ENCODE measurements around the gene HDAC9. TPM values are rescaled to one million over a fixed set of nuclear protein-coding genes. Genes with fewer than 3 reads are reported as not detected.

Gene HDAC9
- total and polyA plus RNA-seq, 8 donors: 1.3 to 12.3 (median 3.5) TPM

DNA sequence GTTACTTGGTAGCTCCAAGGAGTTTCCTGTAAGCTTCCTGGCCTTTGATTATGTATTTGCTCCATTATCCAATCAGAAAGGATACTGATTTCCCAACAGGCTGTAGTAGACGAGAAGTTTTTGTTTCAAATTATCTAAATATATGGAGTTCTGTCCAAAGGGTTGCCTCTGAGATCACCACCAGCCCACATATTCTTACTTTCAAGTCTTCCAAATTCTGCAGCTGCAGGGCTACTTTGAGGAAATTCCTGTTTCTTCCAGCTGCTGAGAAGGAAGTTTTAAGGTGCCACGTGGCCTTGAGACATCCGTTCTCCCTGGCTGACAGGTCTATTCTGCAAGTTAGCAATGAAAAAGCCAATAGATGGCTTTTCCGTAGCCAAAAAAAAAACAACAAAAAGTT lies 335.9 kb downstream of the HDAC9 start:
- Histone ChIP-seq H3K27ac (no peak overlapping the region), H3K4me3 (no peak overlapping the region), H3K9me3 (no peaks in the 10 kb centered on the region), H3K36me3 (no peaks in the 10 kb centered on the region), H3K27me3 (no peaks in the 10 kb centered on the region), H3K4me1 (no peaks in the 10 kb centered on the region)
- WGBS, 2 donors: 30 to 45% methylated on average over 4 of the region's 4 CpGs
- ATAC-seq (no peak), FAIRE-seq (no peak), DNase-seq (no peak)
- intact Hi-C loops (cut with DNase I): no loop called here
- TF ChIP-seq, protein P1, sequence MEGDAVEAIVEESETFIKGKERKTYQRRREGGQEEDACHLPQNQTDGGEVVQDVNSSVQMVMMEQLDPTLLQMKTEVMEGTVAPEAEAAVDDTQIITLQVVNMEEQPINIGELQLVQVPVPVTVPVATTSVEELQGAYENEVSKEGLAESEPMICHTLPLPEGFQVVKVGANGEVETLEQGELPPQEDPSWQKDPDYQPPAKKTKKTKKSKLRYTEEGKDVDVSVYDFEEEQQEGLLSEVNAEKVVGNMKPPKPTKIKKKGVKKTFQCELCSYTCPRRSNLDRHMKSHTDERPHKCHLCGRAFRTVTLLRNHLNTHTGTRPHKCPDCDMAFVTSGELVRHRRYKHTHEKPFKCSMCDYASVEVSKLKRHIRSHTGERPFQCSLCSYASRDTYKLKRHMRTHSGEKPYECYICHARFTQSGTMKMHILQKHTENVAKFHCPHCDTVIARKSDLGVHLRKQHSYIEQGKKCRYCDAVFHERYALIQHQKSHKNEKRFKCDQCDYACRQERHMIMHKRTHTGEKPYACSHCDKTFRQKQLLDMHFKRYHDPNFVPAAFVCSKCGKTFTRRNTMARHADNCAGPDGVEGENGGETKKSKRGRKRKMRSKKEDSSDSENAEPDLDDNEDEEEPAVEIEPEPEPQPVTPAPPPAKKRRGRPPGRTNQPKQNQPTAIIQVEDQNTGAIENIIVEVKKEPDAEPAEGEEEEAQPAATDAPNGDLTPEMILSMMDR (IDR thresholded peaks at IDR 0.05): no peak

DNA sequence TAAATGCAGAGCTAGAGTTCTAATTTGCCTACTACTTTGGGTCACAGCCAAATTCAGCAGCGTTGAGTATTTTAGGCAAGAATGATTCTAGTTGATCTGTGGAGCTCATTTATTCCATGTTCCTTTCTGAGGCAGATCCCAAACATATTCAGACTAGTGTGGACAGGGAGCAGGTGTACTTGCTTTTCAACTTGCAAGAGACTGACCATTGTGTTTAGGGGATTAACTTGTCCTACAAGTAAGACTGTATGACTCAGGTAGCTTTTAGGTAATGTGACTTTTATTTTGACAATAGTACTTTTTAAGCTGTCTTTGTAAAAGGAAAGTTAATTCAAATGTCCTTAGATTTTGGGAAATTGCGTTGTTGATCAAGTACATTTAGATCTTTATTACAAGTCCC lies 336.4 kb downstream of the HDAC9 start:
- FAIRE-seq (no peak), DNase-seq (no peak), ATAC-seq (no peak)
- no peaks in the 10 kb centered on the region for H3K9me3 ChIP-seq
- TF ChIP-seq, protein P1 (IDR thresholded peaks at IDR 0.05): no peak
- H3K4me3 ChIP-seq: no peak overlapping the region
- no peaks in the 10 kb centered on the region for H3K27me3 ChIP-seq
- intact Hi-C loops (cut with DNase I): no loop called here
- H3K36me3 ChIP-seq: no peaks in the 10 kb centered on the region
- H3K4me1 ChIP-seq: no peaks in the 10 kb centered on the region
- 52 to 69% methylated on average over 2 of the region's 2 CpGs for WGBS, 2 donors
- H3K27ac ChIP-seq: no peak overlapping the region

DNA sequence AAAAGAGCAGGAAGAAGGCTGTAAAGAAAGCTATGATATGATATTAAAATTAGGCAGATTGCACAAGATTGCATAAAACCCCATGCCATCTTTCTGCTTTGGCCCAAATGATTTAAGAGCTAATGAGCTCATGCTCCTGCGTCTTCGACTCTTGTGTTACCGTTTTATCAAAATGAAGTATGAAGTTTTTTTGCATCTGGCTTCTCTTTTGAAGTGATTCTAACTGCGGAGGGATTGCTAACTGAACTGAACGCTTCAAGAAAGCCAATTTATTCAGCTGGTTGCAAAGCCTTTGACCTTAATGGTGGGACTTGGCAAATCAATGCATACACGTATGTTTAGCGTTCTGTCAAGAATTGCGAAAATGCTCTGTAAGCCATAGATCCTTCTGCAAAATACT lies 339.0 kb downstream of the HDAC9 start:
- no peaks in the 10 kb centered on the region for H3K9me3 ChIP-seq
- DNase-seq (no peak), ATAC-seq (no peak), FAIRE-seq (no peak)
- WGBS, 2 donors: 66 to 77% methylated on average over 8 of the region's 8 CpGs
- no peak overlapping the region for H3K27ac ChIP-seq
- H3K4me3 ChIP-seq: no peak overlapping the region
- H3K36me3 ChIP-seq: no peaks in the 10 kb centered on the region
- intact Hi-C loops (cut with DNase I): no loop called here
- TF ChIP-seq, protein P1 (IDR thresholded peaks at IDR 0.05): no peak
- no peaks in the 10 kb centered on the region for H3K4me1 ChIP-seq
- H3K27me3 ChIP-seq: no peaks in the 10 kb centered on the region

DNA sequence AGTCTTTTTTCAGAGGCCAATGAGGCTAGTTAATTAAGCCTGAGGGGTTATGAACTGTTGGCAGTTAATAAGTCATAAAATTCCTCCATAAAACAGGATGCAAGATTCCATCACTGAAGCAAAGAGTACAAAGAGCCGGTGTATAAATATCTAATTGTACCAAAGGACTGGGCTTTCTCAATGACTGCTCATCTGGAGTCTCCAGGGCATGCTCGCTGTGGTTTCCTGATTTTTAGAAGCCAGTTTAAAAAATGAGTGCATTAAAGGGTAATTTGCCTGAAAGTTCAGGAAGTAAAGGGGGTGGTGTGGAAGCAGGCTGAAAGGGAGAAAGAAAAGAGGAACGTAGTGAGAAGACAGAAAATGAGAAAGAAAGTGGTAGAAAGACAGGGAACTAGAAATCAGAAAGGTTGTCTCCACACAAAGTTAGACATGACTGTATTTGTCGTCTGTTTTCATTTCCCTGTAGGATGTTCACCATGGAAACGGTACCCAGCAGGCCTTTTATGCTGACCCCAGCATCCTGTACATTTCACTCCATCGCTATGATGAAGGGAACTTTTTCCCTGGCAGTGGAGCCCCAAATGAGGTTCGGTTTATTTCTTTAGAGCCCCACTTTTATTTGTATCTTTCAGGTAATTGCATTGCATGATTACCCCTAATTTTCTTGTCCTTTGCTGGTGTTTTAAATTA lies 339.6 kb downstream of the HDAC9 start:
- FAIRE-seq (no peak), DNase-seq (no peak), ATAC-seq (no peak)
- TF ChIP-seq, protein P1 (IDR thresholded peaks at IDR 0.05): no peak
- no peak overlapping the region for H3K27ac ChIP-seq
- H3K36me3 ChIP-seq: no peaks in the 10 kb centered on the region
- intact Hi-C loops (cut with DNase I): no loop called here
- no peaks in the 10 kb centered on the region for H3K27me3 ChIP-seq
- WGBS, 2 donors: 56 to 58% methylated on average over 7 of the region's 7 CpGs
- H3K9me3 ChIP-seq: no peaks in the 10 kb centered on the region
- no peak overlapping the region for H3K4me3 ChIP-seq
- no peaks in the 10 kb centered on the region for H3K4me1 ChIP-seq

DNA sequence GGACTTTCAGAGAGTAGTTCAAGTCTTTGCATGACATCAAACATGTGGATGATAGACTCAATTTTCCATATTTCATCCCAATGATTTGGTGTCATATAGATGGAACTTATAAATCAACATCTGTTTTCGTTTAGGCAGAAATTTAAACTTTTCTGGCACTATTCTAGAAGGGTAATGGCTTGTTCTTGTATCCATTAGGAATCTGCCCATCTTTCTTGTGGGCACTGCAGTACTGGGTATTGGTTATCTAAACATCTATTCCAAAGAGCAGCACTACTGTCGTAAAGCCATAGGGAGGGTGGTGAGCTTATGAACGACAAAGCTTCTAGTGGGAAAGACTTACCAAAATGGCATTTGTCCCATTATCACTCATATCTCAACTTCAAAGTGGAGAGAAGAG lies 348.4 kb downstream of the HDAC9 start:
- Histone ChIP-seq H3K4me1 (no peaks in the 10 kb centered on the region), H3K9me3 (no peaks in the 10 kb centered on the region), H3K27ac (no peak overlapping the region), H3K36me3 (no peaks in the 10 kb centered on the region), H3K27me3 (no peaks in the 10 kb centered on the region), H3K4me3 (no peak overlapping the region)
- intact Hi-C loops (cut with DNase I): no loop called here
- ATAC-seq: no peak
- FAIRE-seq: no peak
- no peak for DNase-seq
- TF ChIP-seq, protein P1 (IDR thresholded peaks at IDR 0.05): no peak
- 46 to 63% methylated on average over 3 of the region's 3 CpGs for WGBS, 2 donors

Data from pancreas (tissue), 10 donors.